OCI-LY3 (cell line): ENCODE measurements around the gene MRPL38.

Source experiments
- H2AFZ ChIP-seq: fragments of 200-600, 300-600 bp; shearing (Covaris generic); 2 replicates; pipeline ENCODE4 v1.6.0; 2014; ENCODE audit warnings: antibody characterized with exemption, low read depth, low read length
- H3K27ac ChIP-seq: fragments of 200-600, 300-600 bp; sonication (generic); 2 replicates; pipeline ENCODE4 v1.5.1; 2014; ENCODE audit warnings: mild to moderate bottlenecking, low read length, moderate library complexity, mixed read lengths
- H3K27me3 ChIP-seq: fragments of 200-600, 300-600 bp; sonication (generic); 2 replicates; pipeline ENCODE4 v1.6.1; 2014; ENCODE audit warnings: low read depth, low read length, mixed read lengths
- H3K36me3 ChIP-seq: fragments of 200-600, 300-600 bp; sonication (generic); replicated peaks from 2 replicates; pipeline ENCODE3; 2014; ENCODE audit warnings: low read depth, low read length, mixed read lengths
- H3K4me1 ChIP-seq: fragments of 300-600, 200-600 bp; sonication (generic); 2 replicates; pipeline ENCODE4 v1.6.1; 2014; ENCODE audit warnings: low read length, mixed read lengths
- H3K4me2 ChIP-seq: fragments of 200-600, 300-600 bp; sonication (generic); 2 replicates; pipeline ENCODE4 v1.6.1; 2014; ENCODE audit warnings: low read length, mixed read lengths
- H3K4me3 ChIP-seq: fragments of 300-600, 200-600 bp; sonication (generic); 2 replicates; pipeline ENCODE4 v1.5.1; 2014; ENCODE audit warnings: antibody characterized with exemption, mild to moderate bottlenecking, low read length, moderate library complexity
- H3K79me2 ChIP-seq: fragments of 300-600, 200-600 bp; shearing (Covaris generic); 2 replicates; pipeline ENCODE4 v1.6.1; 2014; ENCODE audit warnings: mild to moderate bottlenecking, low read length, mixed read lengths
- H3K9ac ChIP-seq: fragments of 300-600, 200-600 bp; shearing (Covaris generic); 2 replicates; pipeline ENCODE4 v1.6.0; 2014; ENCODE audit warnings: mild to moderate bottlenecking, low read length, moderate library complexity
- H3K9me3 ChIP-seq: fragments of 200-600, 300-600 bp; shearing (Covaris generic); 2 replicates; pipeline ENCODE4 v1.6.1; 2014; ENCODE audit warnings: low read length, mixed read lengths; ENCODE audit not compliant: insufficient read depth
- H4K20me1 ChIP-seq: fragments of 200-600, 300-600 bp; sonication (generic); 2 replicates; pipeline ENCODE4 v1.6.1; 2016; ENCODE audit warnings: low read length, mixed read lengths; ENCODE audit not compliant: insufficient read depth
- CTCF ChIP-seq: fragments of 200-600, 300-600 bp; sonication (generic); IDR thresholded peaks from 2 replicates; pipeline ENCODE4 v1.5.1; 2014; ENCODE audit warnings: antibody characterized with exemption, low read length, low read depth
- EZH2phosphoT487 ChIP-seq: fragments of 200-600 bp; shearing (Covaris generic); IDR thresholded peaks from 2 replicates; pipeline ENCODE4 v1.6.1; 2018; ENCODE audit warnings: antibody characterized with exemption, mixed run types, low read depth

Gene MRPL38

GRCh38 chr17:75898791-75899190 is 5.9 kb downstream of the MRPL38 start:
- no peak overlapping the region for H2AFZ ChIP-seq
- TF ChIP-seq CTCF = no peak
- TF ChIP-seq EZH2phosphoT487 = no peak
- peaks cover 9% of the 10 kb centered on the region for H3K36me3 ChIP-seq
- no peaks in the 10 kb centered on the region for H4K20me1 ChIP-seq
- peaks cover 19% of the 10 kb centered on the region for H3K4me1 ChIP-seq
- H3K9me3 ChIP-seq = no peaks in the 10 kb centered on the region
- H3K4me2 ChIP-seq = no peak overlapping the region
- H3K9ac ChIP-seq = no peak overlapping the region
- peaks cover 37% of the 10 kb centered on the region for H3K79me2 ChIP-seq
- no peak overlapping the region for H3K4me3 ChIP-seq
- H3K27me3 ChIP-seq = no peaks in the 10 kb centered on the region
- H3K27ac ChIP-seq = no peak overlapping the region

- Histone ChIP-seq H3K27me3 (no peaks in the 10 kb centered on the region), H2AFZ (no peak overlapping the region), H3K4me2 (no peak overlapping the region), H3K9ac (no peak overlapping the region), H3K36me3 (peaks cover 14% of the 10 kb centered on the region), H3K27ac (no peak overlapping the region), H3K9me3 (no peaks in the 10 kb centered on the region), H3K4me3 (no peak overlapping the region), H3K4me1 (peaks cover 15% of the 10 kb centered on the region), H4K20me1 (no peaks in the 10 kb centered on the region), H3K79me2 (peaks cover 38% of the 10 kb centered on the region)
- no peak for TF ChIP-seq CTCF
- TF ChIP-seq EZH2phosphoT487 = no peak
Observed at GRCh38 chr17:75898065-75898464, 6.6 kb downstream of the MRPL38 start.

- Histone ChIP-seq H2AFZ (no peak overlapping the region), H3K9me3 (no peaks in the 10 kb centered on the region), H3K79me2 (peaks cover 38% of the 10 kb centered on the region), H3K27ac (no peak overlapping the region), H3K27me3 (no peaks in the 10 kb centered on the region), H4K20me1 (no peaks in the 10 kb centered on the region), H3K4me2 (peak overlapping the region; percentile 94), H3K4me1 (peaks cover 15% of the 10 kb centered on the region), H3K36me3 (peaks cover 14% of the 10 kb centered on the region), H3K9ac (peak overlapping the region; percentile 43; the same call in 1 of the 2 replicates), H3K4me3 (peak overlapping the region; percentile 90)
- no peak for TF ChIP-seq CTCF
- TF ChIP-seq EZH2phosphoT487 = no peak
Observed at GRCh38 chr17:75897160-75898019, 7.3 kb downstream of the MRPL38 start.

GRCh38 chr17:75896415-75897159 is 8.1 kb downstream of the MRPL38 start, which contains the start of gene TRIM65:
TRIM65 (minus strand) TSS chr17:75896951; CDS start chr17:75896937, 14 bp downstream.
- Histone ChIP-seq H3K4me3 (peak within 1 kb of the TSS; percentile 90), H3K36me3 (peaks cover 11% of the 10 kb centered on the region), H3K4me2 (peak within 1 kb of the TSS; percentile 94), H3K9me3 (no peaks in the 10 kb centered on the region), H3K79me2 (peaks cover 38% of the 10 kb centered on the region), H4K20me1 (no peaks in the 10 kb centered on the region), H3K4me1 (peaks cover 15% of the 10 kb centered on the region), H2AFZ (no peak within 1 kb of the TSS), H3K9ac (peak within 1 kb of the TSS; percentile 73), H3K27me3 (no peaks in the 10 kb centered on the region), H3K27ac (peak within 1 kb of the TSS; percentile 60)
- TF ChIP-seq CTCF (no peak), EZH2phosphoT487 (no peak)
